Activated CD4-positive, alpha-beta T cell treated with anti-CD3 and anti-CD28 coated beads for 4 hours (primary cell): ENCODE data around the gene CEP192.

ENCODE experiments used
- DNase-seq, 2 donors: peaks; one replicate each; pipeline ENCODE4 v3.0.0-alpha.2; 2020

Gene CEP192

DNA sequence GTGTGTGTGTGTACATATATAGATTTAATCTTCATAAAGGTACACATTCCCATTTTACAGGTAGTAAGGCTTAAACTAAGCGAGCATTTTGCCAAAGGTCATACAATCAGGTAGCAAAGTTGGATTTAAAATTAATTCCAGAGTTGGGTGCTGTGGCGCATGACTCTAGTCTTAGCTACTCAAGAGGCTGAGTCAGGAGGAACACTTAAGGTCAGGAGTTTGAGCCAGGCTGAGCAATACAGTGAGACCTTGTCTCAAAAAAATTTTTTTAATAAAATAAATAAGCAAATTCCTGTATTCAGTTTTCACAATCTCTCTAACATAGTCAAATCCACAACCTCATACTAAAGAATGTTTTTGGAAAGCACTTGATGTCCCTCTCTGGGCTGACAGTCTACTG, 115.9 kb downstream of the CEP192 start:
- DNase-seq = no peak

DNA sequence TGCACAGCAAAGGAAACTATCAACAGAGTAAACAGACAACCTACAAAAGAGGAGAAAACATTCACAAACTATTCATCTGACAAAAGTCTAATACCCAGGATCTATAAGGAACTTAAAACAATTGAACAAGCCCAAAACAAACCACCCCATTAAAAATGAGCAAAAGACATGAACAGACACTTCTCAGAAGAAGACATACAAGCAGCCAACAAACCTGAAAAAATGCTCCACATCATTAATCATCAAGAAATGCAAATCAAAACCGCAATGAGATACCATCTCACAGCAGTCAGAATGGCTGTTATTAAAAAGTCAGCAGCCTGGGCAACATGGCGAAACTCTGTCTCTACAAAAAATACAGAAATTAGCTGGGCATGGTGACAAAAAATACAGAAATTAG, 117.2 kb downstream of the CEP192 start:
- no peak for DNase-seq

DNA sequence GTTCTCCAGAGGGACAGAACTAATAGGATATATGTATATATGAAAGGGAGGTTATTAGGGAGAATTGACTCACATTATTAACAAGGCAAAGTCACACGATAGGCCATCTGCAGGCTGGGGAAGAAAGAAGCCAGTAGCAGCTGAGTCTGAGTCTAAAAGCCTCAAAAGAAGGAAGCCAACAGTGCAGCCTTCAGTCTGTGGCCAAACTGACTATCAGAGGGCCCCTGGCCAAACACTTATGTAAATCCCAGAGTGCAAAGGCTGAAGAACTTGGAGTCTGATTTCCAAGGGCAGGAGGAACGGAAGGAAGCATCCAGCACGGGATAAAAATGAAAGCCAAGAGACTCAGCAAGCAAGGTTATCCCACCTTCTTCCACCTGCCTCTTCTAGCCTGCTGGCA, 119.4 kb downstream of the CEP192 start:
- DNase-seq = no peak

DNA sequence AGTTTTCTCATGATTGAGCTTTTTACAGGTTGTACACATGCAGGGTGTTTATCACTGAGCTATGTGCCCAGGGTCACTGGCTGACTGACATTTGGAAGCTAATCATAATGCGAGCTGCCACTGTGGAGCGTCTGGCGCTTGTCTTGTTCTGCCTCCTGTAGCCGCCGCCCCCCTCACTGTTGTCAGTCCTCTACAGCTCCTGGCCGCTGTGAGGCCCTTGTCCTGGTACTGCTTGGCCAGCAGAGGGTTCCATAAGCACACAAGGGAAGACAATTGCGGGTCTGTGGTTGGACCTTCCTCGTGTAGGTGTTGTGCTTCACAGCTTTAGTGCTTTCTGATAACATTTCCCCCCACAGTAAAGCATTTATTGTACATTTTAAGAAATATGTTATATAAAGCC, 121.8 kb downstream of the CEP192 start:
- no peak for DNase-seq

DNA sequence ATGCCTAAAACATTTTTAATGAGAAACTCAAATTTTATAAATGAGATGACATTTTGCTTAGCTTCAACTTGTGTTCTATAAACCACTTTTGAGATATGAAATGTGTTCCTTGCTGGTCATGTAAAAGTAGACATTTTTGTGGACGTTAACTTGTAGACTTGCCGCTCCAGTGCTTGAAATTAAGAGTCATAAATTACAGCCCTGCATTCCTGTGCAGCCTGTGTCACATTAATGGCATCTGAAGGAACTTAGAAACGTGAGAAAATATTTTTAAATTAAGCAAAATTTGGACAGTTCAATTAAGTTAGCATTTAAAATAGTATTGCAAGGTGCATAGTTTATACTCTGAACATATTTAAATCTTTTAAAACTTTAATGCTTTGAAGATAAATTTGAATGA, 129.1 kb downstream of the CEP192 start:
- DNase-seq = no peak

DNA sequence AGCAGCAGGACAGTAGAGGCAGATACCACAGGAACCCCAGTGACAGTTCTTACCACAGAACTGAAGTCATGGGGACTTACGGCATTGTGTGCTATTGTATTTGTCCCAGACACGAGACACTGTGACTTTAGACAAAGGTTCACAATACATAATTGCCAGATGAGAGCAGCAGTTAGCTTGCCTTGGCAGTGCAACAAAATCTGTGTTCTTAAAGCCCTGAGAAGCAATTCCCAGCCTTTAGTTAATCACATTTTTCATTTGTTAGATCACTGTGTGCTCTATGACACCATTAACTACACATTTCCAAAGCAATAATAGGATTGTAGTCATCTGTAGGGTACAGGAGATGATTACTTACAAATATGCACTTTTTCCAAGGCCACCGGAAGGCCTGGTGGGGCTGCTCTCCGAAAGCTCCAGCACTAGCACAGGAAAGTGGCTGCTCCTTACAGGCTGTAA, 129.8 kb downstream of the CEP192 start:
- no peak for DNase-seq

DNA sequence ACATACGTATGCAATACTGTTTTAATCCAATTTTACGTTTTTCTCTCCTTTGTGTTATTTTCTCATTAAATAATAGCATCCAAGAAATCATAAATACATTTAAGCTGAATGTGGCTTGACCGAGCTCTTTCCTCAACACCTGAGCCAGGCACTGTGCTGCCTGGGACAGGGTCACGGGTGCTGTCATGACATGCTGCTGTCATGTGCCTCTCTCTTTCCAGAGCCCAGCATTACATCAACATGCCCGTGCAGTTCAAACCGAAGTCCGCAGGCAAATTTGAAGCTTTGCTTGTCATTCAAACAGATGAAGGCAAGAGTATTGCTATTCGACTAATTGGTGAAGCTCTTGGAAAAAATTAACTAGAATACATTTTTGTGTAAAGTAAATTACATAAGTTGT, 133.2 kb downstream of the CEP192 start:
- no peak for DNase-seq

DNA sequence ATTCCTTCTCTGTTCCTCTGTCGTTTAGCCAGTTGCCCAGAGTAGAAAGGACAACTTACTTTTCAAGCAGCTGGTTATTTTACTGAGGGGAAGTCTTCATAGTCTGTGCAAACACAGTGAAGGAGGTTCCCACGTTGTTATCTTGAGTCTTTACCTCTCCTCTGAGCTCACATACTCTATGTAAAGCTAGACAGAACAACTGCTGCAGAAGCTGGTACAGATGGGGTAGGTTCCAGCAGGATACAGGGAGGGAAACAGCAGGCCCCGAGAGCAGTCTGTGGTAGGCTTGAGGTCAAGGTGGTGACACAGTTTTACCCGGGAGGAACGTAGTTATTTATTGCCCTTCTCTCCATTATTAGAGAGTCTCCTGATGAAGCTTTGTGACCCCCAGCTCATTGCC, 134.0 kb downstream of the CEP192 start:
- DNase-seq = no peak

DNA sequence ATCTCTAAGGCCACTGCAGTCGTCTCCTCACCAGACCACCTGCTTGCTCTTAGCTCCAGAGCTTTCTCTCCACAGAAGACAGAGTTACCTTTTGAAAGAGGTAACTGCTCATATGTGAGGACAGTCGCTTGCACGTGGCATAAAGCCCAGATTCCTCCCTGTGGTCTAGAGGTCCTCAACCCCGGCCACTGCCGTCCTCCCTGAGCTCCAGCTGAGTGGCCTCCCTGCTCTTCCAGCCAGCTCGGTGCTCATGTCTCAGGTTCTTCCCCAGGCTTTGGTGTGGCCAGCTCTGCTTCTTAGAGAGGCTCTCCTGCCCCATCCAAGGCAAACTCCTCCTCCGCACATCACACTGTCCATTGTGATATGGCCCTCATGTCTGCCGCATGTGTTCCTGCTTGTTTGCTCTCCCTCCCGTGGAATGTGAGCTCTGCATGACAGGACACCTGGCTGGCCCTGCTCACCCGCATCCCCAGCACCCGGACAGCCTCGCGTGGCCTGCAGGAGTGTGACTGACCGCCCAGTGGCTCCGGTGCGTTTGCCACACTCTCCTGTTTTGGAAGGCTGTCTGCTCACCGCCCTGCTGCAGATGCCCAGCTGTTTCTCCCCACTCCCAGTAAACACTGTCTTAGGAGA, 135.9 kb downstream of the CEP192 start:
- no peak for DNase-seq

DNA sequence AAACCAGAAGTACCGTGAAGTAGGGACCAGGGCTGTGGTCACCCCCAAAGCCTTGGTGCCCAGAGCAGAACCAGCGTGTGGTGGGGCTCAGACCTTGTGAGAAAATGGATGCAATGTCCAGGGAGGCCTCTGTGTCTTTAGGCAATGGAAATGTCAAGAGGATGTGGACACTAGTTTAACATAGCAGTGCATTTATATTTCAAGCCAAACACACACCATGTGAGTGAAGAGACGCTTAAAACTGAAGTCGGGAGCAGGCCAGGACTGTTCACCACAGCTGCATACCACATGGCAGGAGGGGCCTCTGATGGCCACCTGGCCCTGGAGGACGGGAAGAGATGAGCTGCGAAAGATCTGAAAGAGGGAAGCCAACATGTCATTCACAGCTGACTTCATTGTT, 140.1 kb downstream of the CEP192 start:
- no peak for DNase-seq

DNA sequence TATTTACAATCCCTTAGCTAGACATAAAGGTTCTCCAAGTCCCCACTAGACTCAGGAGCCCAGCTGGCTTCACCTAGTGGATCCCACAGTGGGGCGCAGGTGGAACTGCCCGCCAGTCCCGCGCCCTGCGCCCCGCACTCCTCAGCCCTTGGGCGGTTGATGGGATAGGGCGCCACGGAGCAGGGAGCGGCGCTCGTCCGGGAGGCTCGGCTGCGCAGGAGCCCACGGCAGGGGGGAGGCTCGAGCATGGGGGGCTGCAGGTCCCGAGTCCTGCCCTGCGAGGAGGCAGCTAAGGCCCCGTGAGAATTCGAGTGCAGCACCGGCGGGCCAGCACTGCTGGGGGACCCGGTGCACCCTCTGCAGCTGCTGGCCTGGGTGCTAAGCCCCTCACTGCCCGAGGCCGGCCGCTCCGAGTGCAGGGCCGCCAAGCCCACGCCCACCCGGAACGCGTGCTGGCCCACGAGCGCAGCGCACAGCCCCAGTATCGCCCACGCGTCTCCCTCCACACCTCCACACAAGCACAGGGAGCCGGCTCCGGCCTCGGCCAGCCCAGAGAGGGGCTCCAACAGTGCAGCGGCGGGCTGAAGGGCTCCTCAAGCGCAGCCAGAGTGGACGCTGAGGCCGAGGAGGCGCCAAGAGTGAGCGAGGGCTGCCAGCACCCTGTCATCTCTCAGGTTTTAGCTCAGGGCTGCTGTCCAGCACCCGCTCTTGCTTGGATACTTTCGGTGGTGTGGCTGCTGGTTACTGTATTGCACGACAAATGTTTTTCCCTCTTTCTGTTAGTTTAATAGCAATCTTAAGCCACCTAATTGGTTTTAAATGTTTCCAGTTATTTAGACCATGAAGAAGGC, 143.6 kb downstream of the CEP192 start:
- no peak for DNase-seq

DNA sequence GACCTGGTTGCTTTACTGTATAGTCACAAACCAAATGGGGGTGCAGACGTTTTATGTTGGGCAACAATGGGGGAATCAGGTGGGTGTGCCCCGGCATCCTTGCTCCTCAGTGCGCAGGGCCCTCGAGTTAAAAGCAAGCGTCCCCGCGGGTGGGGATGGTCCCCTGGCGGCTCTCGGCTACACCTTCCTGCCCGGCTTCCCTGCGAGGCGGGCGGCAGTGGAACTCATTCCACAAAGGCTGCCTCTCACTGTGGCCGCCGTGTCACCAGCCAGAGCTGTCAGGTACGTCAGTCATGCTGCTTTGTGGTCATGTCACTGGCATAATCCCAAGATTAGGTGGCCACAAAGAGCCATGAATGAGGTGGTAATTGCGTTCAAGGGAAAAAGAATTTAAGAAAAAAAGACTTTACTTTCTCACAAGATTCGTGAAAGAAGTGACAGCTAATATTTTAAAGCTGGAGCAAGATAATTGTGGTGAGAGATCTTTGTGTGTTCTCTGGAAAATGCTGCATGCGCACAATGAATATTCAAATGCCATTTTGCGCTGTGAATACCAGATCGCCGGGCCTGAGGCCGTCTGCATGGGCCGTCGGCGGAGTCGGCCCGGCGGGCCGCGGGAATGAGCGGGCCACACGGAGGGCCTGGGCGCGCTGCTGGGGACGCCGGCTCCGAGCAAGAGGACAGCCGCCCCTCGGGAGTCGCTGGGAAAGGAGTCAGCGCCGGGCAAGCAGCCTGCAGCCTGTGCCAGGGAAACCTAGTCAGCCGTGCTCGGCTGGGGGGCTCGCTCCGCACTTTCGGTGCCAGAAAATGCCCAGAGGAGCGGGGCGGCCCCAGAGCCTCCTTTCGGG, 145.1 kb downstream of the CEP192 start:
- DNase-seq = no peak

DNA sequence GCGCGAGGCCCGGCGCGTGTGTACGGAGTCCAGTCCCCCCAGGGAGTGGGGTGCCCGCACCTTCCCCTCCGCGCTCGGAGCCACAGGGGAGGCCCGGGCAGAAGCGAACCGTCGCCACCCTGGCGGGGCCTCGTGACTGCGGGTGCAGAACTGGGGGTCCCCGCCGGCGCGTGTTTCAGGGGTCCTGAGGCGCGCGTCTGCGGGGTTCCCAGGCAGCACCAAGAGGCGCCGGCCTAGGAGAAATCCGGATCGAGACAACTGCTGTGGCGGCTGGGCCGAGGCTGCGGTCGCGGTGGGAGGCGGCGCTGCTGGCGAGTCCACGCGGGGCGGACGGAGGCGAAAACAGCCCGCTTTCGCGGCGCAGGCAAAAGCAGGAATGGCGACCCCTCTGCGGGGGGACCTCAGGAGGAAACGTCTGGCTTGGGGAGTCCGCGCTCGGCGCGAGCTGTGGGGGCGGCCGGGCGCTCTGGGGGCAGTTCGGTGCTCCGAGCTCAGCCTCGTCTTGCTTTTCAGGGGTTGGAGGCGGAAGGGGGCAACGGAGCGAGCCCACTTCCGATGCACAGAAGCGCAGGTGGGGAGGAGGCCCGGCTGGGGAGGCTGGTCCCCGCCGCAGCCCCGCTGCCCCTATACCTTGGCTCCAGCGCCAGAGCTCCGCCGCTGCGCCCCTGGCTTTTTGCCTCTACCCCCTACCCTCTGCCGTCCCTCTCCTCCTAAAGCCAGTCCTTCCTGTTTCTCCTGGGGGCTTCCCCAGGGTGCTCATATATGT, 145.9 kb downstream of the CEP192 start:
- DNase-seq = peak; percentile 4 to 24

DNA sequence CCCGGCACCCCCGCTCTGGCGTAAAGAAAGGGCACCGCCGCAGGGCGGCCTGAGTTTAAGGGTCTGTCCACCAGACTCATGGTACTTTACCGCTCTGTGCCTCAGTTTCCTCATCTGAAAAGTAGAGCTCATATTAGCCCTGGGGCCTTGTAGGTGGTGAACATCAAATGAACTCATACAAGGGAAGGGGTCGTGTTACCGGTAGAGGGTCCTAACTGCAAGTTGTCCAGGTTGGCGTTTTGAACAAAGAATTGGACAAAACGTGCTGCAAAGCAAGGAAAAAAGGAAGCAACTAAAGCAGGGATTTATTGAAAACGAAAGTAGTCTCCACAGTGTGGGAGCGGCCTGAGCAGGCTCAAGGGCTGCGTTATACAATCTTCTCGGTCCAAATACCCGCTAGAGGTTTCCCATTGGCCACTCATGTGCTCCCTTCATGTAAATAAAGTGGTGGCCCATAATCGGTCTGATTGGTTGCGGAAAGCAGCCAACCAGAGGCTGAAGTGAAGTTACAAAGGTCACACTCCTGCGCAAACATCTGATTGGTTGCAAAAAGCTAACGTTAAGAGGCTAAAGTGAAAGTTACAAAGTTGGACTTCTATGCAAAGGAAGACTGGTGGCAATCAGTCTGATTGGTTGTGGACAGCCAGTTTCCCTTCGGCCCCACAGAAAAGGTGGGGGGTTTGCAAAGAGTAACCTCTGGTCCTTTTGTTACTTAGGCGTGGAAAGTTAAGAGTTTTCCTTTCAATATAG, 146.7 kb downstream of the CEP192 start:
- DNase-seq = peak; percentile 58 to 63

DNA sequence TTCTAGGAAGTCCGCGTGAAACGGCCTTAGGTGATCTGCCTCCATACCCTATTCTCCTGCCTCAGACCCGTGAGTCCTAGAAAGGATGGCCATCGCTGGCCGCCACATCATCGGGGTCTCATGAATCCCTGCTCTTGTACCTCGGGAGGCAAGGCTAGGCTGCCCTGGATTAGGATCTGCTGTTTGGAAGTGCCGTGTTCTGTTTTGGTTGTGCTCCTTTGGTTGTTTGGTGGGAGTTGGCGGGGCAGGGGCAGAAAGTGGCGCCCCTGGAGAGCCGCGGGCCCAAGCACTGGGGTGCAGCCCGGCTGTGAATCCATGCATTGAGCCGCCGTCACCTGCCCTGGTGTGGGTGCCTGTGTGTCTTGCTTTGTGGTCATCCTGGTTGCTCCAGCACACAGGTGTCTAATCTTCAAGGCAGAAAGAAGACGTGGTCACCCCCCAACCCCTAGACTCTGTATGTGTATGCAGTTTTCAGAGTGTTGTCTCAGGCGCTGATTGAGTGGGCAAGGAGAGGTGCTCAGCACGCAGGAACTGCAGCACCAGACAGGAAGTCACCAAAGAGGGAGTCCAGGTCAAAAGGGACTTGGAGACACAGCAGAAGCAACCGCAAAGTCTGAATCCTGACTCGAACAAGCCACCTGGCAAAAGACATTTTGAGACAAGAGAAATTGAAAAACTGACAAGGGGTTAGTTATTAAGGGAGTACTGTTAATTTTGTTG, 147.4 kb downstream of the CEP192 start:
- DNase-seq = no peak

DNA sequence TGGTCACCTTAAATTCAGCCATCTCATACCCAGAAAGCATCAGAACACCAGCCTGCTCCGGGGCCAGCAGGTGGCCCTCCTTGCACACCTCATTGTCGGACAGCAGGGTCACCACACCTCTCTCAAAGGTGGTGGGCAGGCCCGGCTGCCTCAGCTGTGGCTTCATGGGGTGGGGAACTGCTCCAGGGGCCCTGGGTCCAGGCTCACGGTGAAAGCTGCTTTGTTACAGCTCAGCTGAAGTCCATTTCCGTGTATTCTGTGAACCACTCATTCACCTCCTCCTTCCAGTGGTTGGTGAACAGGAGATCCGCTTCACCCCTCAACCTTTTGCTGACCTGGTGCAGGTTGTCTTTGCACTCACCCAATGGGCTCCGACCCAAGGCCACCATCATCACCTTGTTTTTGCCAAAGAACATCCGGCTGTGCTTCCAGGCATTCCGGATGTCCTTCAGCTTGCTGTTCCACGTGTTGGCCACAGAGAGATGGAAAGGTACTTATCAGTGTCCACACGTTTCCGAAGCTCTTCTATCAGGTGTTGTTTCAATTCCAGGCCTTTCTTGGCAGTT, 148.8 kb downstream of the CEP192 start:
- no peak for DNase-seq

DNA sequence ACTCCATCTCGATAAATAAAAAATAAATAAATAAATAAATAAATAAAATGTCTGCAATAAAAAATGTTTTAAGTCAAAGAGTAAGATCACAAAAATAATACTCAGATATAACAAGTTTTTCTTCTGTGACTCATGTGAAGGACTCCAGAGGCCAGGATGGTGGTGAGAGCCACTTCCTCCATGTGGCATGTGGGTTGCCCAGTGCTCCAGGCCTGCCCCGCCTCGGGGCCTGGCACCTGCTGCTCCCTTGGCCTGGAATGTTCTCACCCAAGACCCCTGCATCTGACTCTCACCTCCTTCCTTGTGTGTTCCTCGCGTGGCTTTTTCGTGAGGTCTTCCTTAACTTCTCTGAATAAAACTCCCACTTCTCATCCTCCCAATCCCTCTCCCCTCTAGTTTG, 150.0 kb downstream of the CEP192 start:
- DNase-seq = no peak

DNA sequence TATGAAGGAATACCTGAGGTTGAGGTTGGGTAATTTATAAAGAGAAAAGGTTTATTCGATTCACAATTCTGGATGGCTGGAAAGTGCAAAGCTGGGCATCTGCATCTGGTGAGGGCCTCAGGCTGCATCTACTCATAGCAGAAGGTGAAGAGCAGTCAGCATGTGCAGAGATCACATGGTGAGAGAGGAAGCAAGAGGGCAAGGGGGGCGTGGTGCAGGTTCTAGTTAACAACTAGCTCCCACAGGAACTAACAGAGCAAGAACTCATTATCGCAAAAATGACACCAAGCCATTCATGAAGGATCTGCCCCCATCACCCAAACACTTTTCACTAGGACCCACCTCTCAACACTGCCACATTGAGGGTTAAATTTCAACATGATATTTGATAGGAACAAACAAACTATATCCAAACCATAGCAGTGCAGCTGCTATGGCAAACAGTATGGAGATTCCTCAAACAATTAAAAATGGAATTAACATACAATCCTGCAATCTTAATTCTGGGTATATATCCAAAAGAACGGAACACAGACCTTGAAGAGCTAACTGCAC, 154.6 kb downstream of the CEP192 start:
- no peak for DNase-seq

DNA sequence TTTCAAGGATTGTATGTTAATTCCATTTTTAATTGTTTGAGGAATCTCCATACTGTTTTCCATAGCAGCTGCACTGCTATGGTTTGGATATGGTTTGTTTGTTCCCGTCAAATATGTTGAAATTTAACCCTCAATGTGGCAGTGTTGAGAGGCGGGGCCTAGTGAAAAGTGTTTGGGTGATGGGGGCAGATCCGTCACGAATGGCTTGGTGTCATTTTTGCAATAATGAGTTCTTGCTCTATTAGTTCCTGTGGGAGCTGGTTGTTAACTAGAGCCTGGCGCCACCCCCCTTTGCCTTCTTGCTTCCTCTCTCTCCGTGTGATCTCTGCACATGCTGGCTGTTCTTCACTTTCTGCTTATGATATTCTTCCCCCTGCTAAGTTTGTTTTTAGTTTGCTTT, 156.0 kb downstream of the CEP192 start:
- no peak for DNase-seq

DNA sequence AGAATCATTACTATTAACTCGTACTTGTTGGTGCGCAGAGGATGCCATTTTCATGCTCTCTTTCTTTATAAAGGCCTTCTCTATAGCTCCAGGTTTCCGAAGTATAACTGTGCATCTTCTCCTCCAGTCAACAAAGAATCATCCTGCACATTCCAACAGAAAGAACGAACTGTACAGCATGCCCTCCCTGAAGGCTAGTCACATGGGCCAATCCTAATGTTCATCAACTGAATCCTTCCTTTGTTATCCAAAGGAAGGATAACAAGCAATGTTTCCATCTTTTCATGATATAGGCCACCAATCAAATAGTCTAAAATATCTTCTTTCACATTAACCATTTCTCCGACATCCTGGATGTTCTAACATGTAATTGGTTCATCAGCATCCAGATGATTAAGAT, 160.5 kb downstream of the CEP192 start:
- no peak for DNase-seq

DNA sequence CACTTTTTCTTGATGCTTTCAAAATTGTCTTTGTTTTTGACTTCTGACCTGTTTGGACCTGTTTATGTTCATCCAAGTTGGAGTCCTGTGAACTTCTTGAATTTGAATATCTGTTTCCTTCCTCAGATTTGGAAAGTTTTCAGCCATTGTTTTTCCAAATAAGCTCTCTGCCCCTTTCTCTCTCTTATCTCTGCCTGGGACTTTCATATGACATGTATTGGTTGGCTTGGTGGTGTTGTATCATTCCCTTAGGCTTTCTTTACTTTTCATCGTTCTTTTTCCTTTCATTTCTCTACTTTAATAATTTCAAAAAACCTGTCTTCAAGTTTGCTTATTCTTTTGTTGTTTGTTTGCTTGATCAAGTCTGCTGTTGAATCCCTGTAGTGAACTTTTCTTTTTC, 167.3 kb downstream of the CEP192 start:
- no peak for DNase-seq
